H1 (cell line): ENCODE results near the gene C19orf38. TPM values are rescaled to one million over a fixed set of nuclear protein-coding genes. Genes with fewer than 3 reads are reported as not detected.

Experiments used
- CHD7 ChIP-seq: fragments of 300-600 bp; sonication (generic); IDR thresholded peaks from 2 replicates; pipeline ENCODE4 v1.7.1; 2012; ENCODE audit warnings: low read length, moderate library complexity, mild to moderate bottlenecking, inconsistent platforms; ENCODE audit not compliant: insufficient replicate concordance
- KDM4A ChIP-seq: IDR thresholded peaks from one replicate; pipeline ENCODE4 v1.7.1; 2012; ENCODE audit warnings: low read depth, mild to moderate bottlenecking, moderate library complexity, low read length, inconsistent platforms; ENCODE audit not compliant: severe bottlenecking
- RBBP5 ChIP-seq: IDR thresholded peaks from 2 replicates; pipeline ENCODE4 v1.7.1; 2012; ENCODE audit warnings: low read depth, mild to moderate bottlenecking, inconsistent platforms, low read length, moderate library complexity, borderline replicate concordance
- SP4 ChIP-seq: IDR thresholded peaks from 2 replicates; pipeline ENCODE4 v1.6.1; 2012; ENCODE audit warnings: low read length, inconsistent platforms
- polyA plus RNA-seq, 7 experiments: library from polyadenylated mRNA; depleted of rRNA in 3 of 7; stranded (reverse) in 5 of 7; unstranded in 2 of 7; fragments of >200 nt in 5 of 7; fragments of 200-250 nt in 2 of 7; gene quantifications; 1 replicate in 5 of 7; 2 replicates in 1 of 7; 4 replicates in 1 of 7; pipeline versions ENCODE4 v1.2.1 to v1.2.3, GENCODE V29; 2011 to 2013; ENCODE audit warnings: missing spikeins in 2 of 7, mixed read lengths in 2 of 7
- total RNA-seq: library from RNA; stranded (reverse); fragmentation: NEBNext Ultra II Directional; extraction: Animal tissue kit (Norgen Biotek cat#: 25700); gene quantifications from 2 replicates; pipeline ENCODE4 v1.2.1, GENCODE V29; 2021

C19orf38 gene
- total and polyA plus RNA-seq, 2 of the 8 experiments (the other 6 are each of a cell fraction or from before 2014, with no cell fraction given) = 0.53 TPM; not detected in 1

DNA sequence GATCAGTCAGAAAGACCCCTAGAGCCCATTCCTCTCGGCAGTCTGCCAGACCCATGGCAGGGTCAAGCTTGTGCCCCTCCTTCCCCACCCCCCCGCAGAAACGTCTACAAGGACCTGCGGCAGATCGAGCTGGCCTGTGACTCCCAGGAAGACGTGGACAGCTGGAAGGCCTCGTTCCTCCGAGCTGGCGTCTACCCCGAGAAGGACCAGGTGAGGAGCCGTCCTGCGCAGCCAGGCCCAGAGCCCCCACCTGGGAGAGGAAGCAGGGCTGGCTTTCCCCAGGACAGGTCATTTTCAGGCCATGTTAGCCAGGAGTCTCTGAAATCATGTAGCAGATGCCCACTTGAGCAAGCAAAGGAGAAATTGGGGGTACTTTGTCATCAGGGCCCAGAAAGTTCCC lies 24.5 kb upstream of the C19orf38 start (continued):
- TF ChIP-seq CHD7 (no peak), RBBP5 (no peak), KDM4A (no peak), SP4 (no peak)
